ENCODE measurements around the gene OSGIN1.
A peak's percentile ranks its signal among the peaks of the same experiment; 100 is the strongest.
"Not testable (repeated sequence)": the region's sequence is repeated elsewhere in the genome, so short reads cannot be mapped to it uniquely, and the experiment has no call there.

The OSGIN1 gene

GRCh38 chr16:83926726-83927397 is 26.2 kb upstream of the OSGIN1 start:
- peak; percentile 71 to 76 for DNase-seq

- no peak for DNase-seq
Measured at GRCh38 chr16:83928341-83929055, 24.5 kb upstream of the OSGIN1 start.

- DNase-seq: no peak
Measured at GRCh38 chr16:83929811-83930555, 23.1 kb upstream of the OSGIN1 start.

GRCh38 chr16:83930730-83931500 is 22.1 kb upstream of the OSGIN1 start:
- DNase-seq: no peak

GRCh38 chr16:83931556-83931955 is 21.5 kb upstream of the OSGIN1 start:
- no peak for DNase-seq

- DNase-seq: no peak
Measured at GRCh38 chr16:83932304-83932703, 20.7 kb upstream of the OSGIN1 start.

GRCh38 chr16:83932955-83933673 is 19.9 kb upstream of the OSGIN1 start:
- DNase-seq: no peak

GRCh38 chr16:83933885-83934683 is 19.0 kb upstream of the OSGIN1 start:
- DNase-seq: no peak

- DNase-seq: no peak
Measured at GRCh38 chr16:83934684-83934977, 18.4 kb upstream of the OSGIN1 start.

GRCh38 chr16:83935005-83935857 is 17.8 kb upstream of the OSGIN1 start:
- DNase-seq: no peak

- no peak for DNase-seq
Measured at GRCh38 chr16:83935858-83936255, 17.2 kb upstream of the OSGIN1 start.

GRCh38 chr16:83936581-83937165 is 16.4 kb upstream of the OSGIN1 start:
- DNase-seq: no peak

- no peak for DNase-seq
Measured at GRCh38 chr16:83937267-83937666, 15.8 kb upstream of the OSGIN1 start.

GRCh38 chr16:83937922-83938885 is 14.8 kb upstream of the OSGIN1 start:
- no peak for DNase-seq

- no peak for DNase-seq
Measured at GRCh38 chr16:83939266-83939855, 13.7 kb upstream of the OSGIN1 start.

GRCh38 chr16:83940119-83940518 is 12.9 kb upstream of the OSGIN1 start:
- DNase-seq: no peak

- no peak for DNase-seq
Measured at GRCh38 chr16:83940630-83941378, 12.2 kb upstream of the OSGIN1 start.

GRCh38 chr16:83941546-83941945 is 11.5 kb upstream of the OSGIN1 start:
- DNase-seq: not testable (repeated sequence)
